Erythroblast (primary cell): Measurements from ENCODE around the gene NDUFV3.

Experiments
- GATA1 ChIP-seq: IDR thresholded peaks from 2 replicates; pipeline ENCODE4 v1.6.1; 2011; ENCODE audit warnings: low read depth, mild to moderate bottlenecking, control low read depth, low read length, moderate library complexity
- POLR2A ChIP-seq: IDR thresholded peaks from 2 replicates; pipeline ENCODE4 v1.6.1; 2011; ENCODE audit warnings: mild to moderate bottlenecking, low read length

GRCh38 chr21:42942244-42942643 is 49.1 kb downstream of the NDUFV3 start:
- TF ChIP-seq POLR2A (no peak), GATA1 (no peak)
